Measurements from ENCODE around the gene NOXO1. TPM values are rescaled to one million over a fixed set of nuclear protein-coding genes. Genes with fewer than 3 reads are reported as not detected.

The NOXO1 gene
- total and polyA plus RNA-seq, 10 of the 15 experiments (the other 5 are each of a cell fraction or from before 2014, with no cell fraction given): 0.09 to 0.76 (median 0.26) TPM; not detected in 4

DNA sequence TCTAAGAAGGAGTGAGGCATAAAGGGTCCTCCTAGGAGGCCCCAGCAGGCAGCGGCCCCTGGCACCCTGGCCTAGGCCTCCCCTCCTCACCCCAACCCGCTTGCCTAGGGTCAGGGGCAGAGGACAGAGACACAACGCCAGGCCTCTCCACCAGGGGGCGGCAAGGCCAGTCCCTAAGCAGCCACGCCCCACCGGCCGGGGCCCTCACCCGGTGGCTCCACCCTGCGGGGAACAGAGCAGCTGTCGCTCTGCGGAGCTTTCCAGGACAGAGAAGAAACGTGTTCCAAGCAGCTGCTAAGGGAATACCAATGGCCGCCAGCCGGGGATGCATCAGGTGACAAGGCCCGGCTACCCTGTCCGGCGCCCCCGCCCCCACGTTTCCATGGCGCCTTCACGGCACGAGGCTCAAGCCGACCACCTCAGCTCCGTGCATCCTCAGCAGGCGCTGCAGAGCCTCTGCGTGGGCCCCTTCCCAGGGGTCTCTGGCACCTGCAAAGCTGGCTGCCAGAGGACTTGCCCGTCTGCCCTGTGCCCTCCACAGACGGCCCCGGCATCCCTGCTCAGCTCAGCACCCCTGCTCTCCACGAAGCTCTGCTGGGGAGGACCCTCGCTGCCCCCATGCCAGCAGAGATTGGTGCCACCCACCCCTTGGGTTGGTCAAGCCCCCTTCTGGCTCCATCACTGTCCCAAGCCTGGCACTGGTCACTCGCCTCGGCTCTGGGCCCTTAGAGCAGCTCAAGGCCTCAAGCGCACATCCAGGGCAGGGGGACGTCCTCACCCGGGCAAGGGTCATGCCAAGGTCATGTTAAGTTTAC is 22.8 kb upstream of the NOXO1 start:
- ChIA-PET POLR2A (interaction anchor here (0.8 to 2.2 kb wide), 8 partner anchors 10 to 151 kb away, joined by 3 to 10 read pairs (median 4); partner anchors contain the start of genes NOXO1, RPS2 and TRAF7), CTCF (interaction anchor here (0.6 to 4.3 kb wide), 27 partner anchors 11 to 483 kb away, joined by 3 to 54 read pairs (median 5); partner anchors contain the start of genes MLST8, NDUFB10, NOXO1 and NTHL1), RAD21 (ENCODE audit: unreplicated experiment) (interaction anchor here (0.5 to 2.5 kb wide), 5 partner anchors 12 to 151 kb away, joined by 3 to 14 read pairs (median 3); partner anchors contain the start of gene RPS2), SMC1A (ENCODE audit: uncharacterized antibody, unreplicated experiment) (interaction anchor here (0.9 to 2.1 kb wide), 6 partner anchors 13 to 248 kb away, joined by 3 to 14 read pairs (median 4); partner anchors contain the start of genes ECI1 and TRAF7)
- H3K27ac ChIP-seq (ENCODE audit: control insufficient read depth, insufficient read depth): no peak overlapping the region
- FAIRE-seq (peak; percentile 88), ATAC-seq (peak; percentile 97), DNase-seq (ENCODE audit: low read depth, low spot score) (no peak)
- intact Hi-C loops (cut with micrococcal nuclease; ENCODE audit: unreplicated experiment) (no loop called here), in situ Hi-C loops (cut with MboI) (no loop called here)
- 33% methylated on average over 36 of the region's 36 CpGs for WGBS (ENCODE audit: insufficient coverage, insufficient replicate concordance, low lambda C conversion rate, missing lambda C conversion rate)
- H2AFZ ChIP-seq (ENCODE audit: control insufficient read depth, low read depth, low read length): no peak overlapping the region
- no peak overlapping the region for H3K9ac ChIP-seq (ENCODE audit: control insufficient read depth, insufficient read depth, low read length)
- peaks cover 52% of the 10 kb centered on the region for H3K79me2 ChIP-seq (ENCODE audit: control insufficient read depth, insufficient read depth, low read length)
- H3K27me3 ChIP-seq (replicated peaks in 1 of 2; ENCODE audit: control insufficient read depth in 2 of 2, insufficient read depth in 2 of 2, low read length in 1 of 2): no peaks in the 10 kb centered on the region
- H3K36me3 ChIP-seq (ENCODE audit: control insufficient read depth in 2 of 2, insufficient read depth in 2 of 2, low read length in 1 of 2): peaks cover 0 to 44% of the 10 kb centered on the region in 2 experiments; a peak in 3 of 4 replicates
- H4K20me1 ChIP-seq (ENCODE audit: control insufficient read depth, insufficient read depth): peaks cover 6% of the 10 kb centered on the region
- no peaks in the 10 kb centered on the region for H3K9me3 ChIP-seq (replicated peaks; ENCODE audit: control insufficient read depth, insufficient read depth, low read length)
- H3K4me3 ChIP-seq: no peak overlapping the region
- peak overlapping the region; percentile 43; the same call in 1 of the 2 replicates for H3K4me2 ChIP-seq (ENCODE audit: control insufficient read depth, insufficient read depth)
- no TSS peak for BruUV-seq (replicated peaks)
- H3K4me1 ChIP-seq (ENCODE audit: control insufficient read depth, insufficient read depth, low read length): peaks cover 15% of the 10 kb centered on the region
- TF ChIP-seq JUND (IDR thresholded peaks at IDR 0.05; ENCODE audit: low read depth, low read length): no peak
- peak; percentile 79; the same call in 1 of the 2 replicates for TF ChIP-seq SMARCA5 (IDR thresholded peaks at IDR 0.05)
- TF ChIP-seq TARDBP (IDR thresholded peaks at IDR 0.05; ENCODE audit: borderline replicate concordance): no peak
- TF ChIP-seq, protein P1, sequence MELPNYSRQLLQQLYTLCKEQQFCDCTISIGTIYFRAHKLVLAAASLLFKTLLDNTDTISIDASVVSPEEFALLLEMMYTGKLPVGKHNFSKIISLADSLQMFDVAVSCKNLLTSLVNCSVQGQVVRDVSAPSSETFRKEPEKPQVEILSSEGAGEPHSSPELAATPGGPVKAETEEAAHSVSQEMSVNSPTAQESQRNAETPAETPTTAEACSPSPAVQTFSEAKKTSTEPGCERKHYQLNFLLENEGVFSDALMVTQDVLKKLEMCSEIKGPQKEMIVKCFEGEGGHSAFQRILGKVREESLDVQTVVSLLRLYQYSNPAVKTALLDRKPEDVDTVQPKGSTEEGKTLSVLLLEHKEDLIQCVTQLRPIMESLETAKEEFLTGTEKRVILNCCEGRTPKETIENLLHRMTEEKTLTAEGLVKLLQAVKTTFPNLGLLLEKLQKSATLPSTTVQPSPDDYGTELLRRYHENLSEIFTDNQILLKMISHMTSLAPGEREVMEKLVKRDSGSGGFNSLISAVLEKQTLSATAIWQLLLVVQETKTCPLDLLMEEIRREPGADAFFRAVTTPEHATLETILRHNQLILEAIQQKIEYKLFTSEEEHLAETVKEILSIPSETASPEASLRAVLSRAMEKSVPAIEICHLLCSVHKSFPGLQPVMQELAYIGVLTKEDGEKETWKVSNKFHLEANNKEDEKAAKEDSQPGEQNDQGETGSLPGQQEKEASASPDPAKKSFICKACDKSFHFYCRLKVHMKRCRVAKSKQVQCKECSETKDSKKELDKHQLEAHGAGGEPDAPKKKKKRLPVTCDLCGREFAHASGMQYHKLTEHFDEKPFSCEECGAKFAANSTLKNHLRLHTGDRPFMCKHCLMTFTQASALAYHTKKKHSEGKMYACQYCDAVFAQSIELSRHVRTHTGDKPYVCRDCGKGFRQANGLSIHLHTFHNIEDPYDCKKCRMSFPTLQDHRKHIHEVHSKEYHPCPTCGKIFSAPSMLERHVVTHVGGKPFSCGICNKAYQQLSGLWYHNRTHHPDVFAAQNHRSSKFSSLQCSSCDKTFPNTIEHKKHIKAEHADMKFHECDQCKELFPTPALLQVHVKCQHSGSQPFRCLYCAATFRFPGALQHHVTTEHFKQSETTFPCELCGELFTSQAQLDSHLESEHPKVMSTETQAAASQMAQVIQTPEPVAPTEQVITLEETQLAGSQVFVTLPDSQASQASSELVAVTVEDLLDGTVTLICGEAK (IDR thresholded peaks at IDR 0.05; ENCODE audit: borderline replicate concordance): no peak
- no peak for TF ChIP-seq ASH2L (IDR thresholded peaks at IDR 0.05; ENCODE audit: borderline replicate concordance, low read depth)
- 0 out of 2 replicates have a peak, but pooled peaks have one; percentile 27 for TF ChIP-seq IKZF1 (conservative IDR thresholded peaks at IDR 0.05)
- TF ChIP-seq BCL11A (IDR thresholded peaks at IDR 0.05; ENCODE audit: low read depth, low read length): no peak
- TF ChIP-seq ZZZ3 (IDR thresholded peaks at IDR 0.05; ENCODE audit: control insufficient read depth, insufficient read length, low read depth): no peak
- TF ChIP-seq EGR1 (IDR thresholded peaks at IDR 0.05; ENCODE audit: borderline replicate concordance in 1 of 2, low read depth in 2 of 2, low read length in 2 of 2): no peak
- TF ChIP-seq TBL1XR1 (IDR thresholded peaks at IDR 0.05; ENCODE audit: low read depth, low read length): no peak
- TF ChIP-seq, protein P2, sequence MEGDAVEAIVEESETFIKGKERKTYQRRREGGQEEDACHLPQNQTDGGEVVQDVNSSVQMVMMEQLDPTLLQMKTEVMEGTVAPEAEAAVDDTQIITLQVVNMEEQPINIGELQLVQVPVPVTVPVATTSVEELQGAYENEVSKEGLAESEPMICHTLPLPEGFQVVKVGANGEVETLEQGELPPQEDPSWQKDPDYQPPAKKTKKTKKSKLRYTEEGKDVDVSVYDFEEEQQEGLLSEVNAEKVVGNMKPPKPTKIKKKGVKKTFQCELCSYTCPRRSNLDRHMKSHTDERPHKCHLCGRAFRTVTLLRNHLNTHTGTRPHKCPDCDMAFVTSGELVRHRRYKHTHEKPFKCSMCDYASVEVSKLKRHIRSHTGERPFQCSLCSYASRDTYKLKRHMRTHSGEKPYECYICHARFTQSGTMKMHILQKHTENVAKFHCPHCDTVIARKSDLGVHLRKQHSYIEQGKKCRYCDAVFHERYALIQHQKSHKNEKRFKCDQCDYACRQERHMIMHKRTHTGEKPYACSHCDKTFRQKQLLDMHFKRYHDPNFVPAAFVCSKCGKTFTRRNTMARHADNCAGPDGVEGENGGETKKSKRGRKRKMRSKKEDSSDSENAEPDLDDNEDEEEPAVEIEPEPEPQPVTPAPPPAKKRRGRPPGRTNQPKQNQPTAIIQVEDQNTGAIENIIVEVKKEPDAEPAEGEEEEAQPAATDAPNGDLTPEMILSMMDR (IDR thresholded peaks at IDR 0.05 in 2 of 3, conservative IDR thresholded peaks at IDR 0.05 in 1 of 3; ENCODE audit: control insufficient read depth in 2 of 3, extremely low read depth in 1 of 3, insufficient read depth in 1 of 3, low read depth in 3 of 3, low read length in 3 of 3): peak; percentile 96 to 99 (median 99); a peak in 5 of 6 replicates
- peak; percentile 65; the same call in 1 of the 2 replicates for TF ChIP-seq TCF12 (IDR thresholded peaks at IDR 0.05; ENCODE audit: low read depth, low read length)
- peak; percentile 66; the same call in 1 of the 2 replicates for TF ChIP-seq SMC3 (IDR thresholded peaks at IDR 0.05; ENCODE audit: borderline replicate concordance, low read length)

Measured in GM12878 (cell line).